ENCODE data around the gene HIF3A. TPM values are rescaled to one million over a fixed set of nuclear protein-coding genes. Genes with fewer than 3 reads are reported as not detected.

HIF3A gene
- total RNA-seq, 6 experiments from 2014 or later = 0.14 to 3.3 (median 2.1) TPM

DNA sequence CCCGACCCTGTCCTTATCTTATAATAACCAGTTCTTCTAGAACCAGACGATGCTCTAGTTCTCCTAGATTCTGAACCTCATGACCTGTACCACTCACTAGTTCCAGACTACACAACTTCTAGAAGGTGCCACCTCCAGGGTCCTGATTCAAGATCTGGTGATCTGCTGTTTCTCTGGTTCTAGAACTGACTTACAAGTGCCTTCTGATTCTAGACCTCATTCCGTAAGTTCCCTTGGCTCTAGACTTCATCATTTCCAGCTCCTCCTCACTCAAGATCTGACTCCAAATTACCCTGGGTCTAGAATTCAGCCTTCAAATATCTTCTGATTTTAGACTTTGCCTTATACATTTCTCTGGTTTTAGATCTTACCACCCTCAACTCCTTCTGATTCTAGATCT lies 45.1 kb downstream of the HIF3A start:
- Mint-ChIP-seq H3K27me3 (ENCODE audit: insufficient read depth) (peaks cover 31% of the 10 kb centered on the region), H3K9me3 (no peaks in the 10 kb centered on the region), H3K27ac (no peak overlapping the region), H3K4me3 (no peak overlapping the region), H3K4me1 (ENCODE audit: low read depth) (peaks cover 5% of the 10 kb centered on the region; the same call in 1 of the 2 replicates), H3K36me3 (ENCODE audit: low read depth) (no peaks in the 10 kb centered on the region)
- no peak for DNase-seq
- TF ChIP-seq, protein P1, sequence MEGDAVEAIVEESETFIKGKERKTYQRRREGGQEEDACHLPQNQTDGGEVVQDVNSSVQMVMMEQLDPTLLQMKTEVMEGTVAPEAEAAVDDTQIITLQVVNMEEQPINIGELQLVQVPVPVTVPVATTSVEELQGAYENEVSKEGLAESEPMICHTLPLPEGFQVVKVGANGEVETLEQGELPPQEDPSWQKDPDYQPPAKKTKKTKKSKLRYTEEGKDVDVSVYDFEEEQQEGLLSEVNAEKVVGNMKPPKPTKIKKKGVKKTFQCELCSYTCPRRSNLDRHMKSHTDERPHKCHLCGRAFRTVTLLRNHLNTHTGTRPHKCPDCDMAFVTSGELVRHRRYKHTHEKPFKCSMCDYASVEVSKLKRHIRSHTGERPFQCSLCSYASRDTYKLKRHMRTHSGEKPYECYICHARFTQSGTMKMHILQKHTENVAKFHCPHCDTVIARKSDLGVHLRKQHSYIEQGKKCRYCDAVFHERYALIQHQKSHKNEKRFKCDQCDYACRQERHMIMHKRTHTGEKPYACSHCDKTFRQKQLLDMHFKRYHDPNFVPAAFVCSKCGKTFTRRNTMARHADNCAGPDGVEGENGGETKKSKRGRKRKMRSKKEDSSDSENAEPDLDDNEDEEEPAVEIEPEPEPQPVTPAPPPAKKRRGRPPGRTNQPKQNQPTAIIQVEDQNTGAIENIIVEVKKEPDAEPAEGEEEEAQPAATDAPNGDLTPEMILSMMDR (IDR thresholded peaks at IDR 0.05) = no peak

DNA sequence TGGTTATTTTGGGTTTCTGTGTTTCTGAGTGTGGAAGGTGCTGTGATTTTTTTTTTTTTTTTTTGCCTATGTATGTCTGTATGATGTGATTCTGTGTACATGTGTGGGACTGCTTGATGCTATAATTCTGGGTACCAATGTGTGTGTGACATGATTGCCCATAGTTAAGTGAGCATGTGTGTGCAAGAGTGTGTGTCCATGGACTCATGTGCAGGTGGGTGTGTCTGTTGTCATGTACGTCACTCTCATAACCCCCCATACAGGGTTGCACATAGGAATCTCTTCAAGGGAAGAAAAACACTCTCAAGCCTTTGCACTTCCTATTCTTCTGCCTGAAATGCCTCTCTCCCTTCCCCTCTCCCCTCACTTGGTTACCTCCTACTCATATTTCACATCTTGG lies 47.5 kb downstream of the HIF3A start:
- no peak overlapping the region for H3K4me3 Mint-ChIP-seq

DNA sequence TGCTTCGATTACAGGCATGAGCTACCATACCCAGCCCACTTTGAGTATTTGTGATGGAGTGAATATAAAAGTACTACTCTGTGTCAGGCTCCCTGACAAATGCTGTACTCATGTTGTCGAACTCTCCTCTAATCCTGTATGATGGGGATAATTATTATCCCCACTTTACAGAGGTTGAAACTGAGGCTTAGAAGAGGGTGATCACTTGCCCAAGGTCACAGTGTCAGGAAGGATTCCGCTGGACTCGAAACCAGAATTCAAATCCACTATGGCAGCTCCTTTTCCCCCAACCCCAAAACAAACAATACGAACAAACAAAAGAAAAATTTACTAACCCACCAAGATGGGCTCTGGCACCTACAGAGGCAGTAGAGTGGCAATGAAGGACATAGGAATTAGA lies 48.3 kb downstream of the HIF3A start:
- TF ChIP-seq, protein P1 (IDR thresholded peaks at IDR 0.05) = no peak
- Mint-ChIP-seq H3K4me1 (ENCODE audit: low read depth) (peaks cover 34% of the 10 kb centered on the region), H3K27me3 (ENCODE audit: insufficient read depth) (peaks cover 17% of the 10 kb centered on the region), H3K27ac (no peak overlapping the region), H3K4me3 (no peak overlapping the region), H3K9me3 (no peaks in the 10 kb centered on the region), H3K36me3 (ENCODE audit: low read depth) (peaks cover 10% of the 10 kb centered on the region)
- DNase-seq = no peak

More for the DNA sequence above, 47.5 kb downstream of the HIF3A start:
- no peak for DNase-seq
- H3K27ac Mint-ChIP-seq = no peak overlapping the region
- TF ChIP-seq, protein P1 (IDR thresholded peaks at IDR 0.05) = no peak
- peaks cover 26% of the 10 kb centered on the region for H3K4me1 Mint-ChIP-seq (ENCODE audit: low read depth)
- peaks cover 19% of the 10 kb centered on the region for H3K27me3 Mint-ChIP-seq (ENCODE audit: insufficient read depth)
- no peaks in the 10 kb centered on the region for H3K9me3 Mint-ChIP-seq
- peaks cover 10% of the 10 kb centered on the region for H3K36me3 Mint-ChIP-seq (ENCODE audit: low read depth)

DNA sequence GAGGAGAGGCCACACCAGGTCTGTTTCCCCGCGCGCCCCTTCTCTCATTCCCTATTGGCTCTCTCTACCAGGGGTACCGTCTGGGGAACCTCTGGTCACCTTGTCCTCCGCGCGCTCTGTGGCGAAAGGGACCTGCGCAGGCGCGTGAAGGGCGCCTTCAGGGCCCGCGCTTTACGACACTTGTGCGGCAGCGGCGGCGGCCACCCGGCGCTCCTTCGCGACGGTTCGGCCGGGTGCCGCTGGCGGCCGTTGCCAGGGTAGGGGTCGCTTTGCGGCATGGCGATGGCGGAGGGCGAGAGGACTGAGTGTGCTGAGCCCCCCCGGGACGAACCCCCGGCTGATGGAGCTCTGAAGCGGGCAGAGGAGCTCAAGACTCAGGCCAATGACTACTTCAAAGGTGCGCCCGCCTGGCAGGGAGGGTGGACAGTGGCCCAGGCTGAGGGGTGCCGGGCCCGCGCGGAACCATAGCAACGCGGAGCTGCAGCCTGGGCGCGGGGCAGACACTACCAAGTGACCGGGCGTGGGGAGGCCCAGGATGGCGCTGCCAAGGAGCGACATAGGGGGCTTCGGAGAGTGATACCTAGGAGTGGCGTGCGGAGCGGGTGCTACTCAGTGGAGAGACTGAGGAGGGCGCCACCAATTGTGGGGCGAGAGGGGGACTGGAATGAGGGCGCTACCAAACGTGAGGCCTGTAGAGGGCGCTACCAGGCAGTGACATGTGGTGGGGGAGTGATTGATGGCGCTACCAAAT lies 50.2 kb downstream of the HIF3A start, which contains the start of gene PPP5C:
TSS of gene PPP5C (plus strand) at position 267 of the 751 bp plus-strand sequence. CDS start at position 277, 10 bp downstream.
- Mint-ChIP-seq H3K9me3 (no peaks in the 10 kb centered on the region), H3K27ac (peak within 1 kb of the TSS; percentile 85), H3K36me3 (ENCODE audit: low read depth) (peaks cover 10% of the 10 kb centered on the region), H3K4me3 (peak within 1 kb of the TSS; percentile 97), H3K27me3 (ENCODE audit: insufficient read depth) (peaks cover 6% of the 10 kb centered on the region), H3K4me1 (ENCODE audit: low read depth) (peaks cover 53% of the 10 kb centered on the region)
- DNase-seq = peak; percentile 90
- TF ChIP-seq, protein P1 (IDR thresholded peaks at IDR 0.05) = peak; percentile 86

DNA sequence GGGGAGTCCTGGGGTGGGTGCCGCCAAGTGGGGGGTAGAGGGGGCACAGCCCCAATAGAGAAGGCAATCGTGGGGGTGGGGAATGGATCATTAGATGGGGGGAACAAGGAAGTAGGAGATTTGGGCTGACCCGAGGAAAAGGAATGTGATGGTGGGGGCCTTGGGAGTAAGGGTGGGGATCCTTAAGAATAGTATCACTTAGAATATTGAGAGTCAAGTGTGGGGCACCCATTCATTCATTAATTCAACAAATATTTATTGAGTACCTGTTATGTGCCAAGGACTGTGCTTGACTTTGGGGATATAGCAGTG lies 50.7 kb downstream of the HIF3A start:
- DNase-seq = no peak
- Mint-ChIP-seq H3K27ac (peak overlapping the region; percentile 85), H3K27me3 (ENCODE audit: insufficient read depth) (peaks cover 3% of the 10 kb centered on the region), H3K4me1 (ENCODE audit: low read depth) (peaks cover 56% of the 10 kb centered on the region), H3K36me3 (ENCODE audit: low read depth) (peaks cover 10% of the 10 kb centered on the region), H3K9me3 (no peaks in the 10 kb centered on the region), H3K4me3 (peak overlapping the region; percentile 97)
- TF ChIP-seq, protein P1 (IDR thresholded peaks at IDR 0.05) = peak; percentile 54
